Prostate gland (tissue), 2 donors: ENCODE data around the gene ACP6. TPM values are rescaled to one million over a fixed set of nuclear protein-coding genes. Genes with fewer than 3 reads are reported as not detected.

Experiments
- DNase-seq: peaks from one replicate; pipeline ENCODE4 v3.0.0-alpha.2; 2019; ENCODE audit warnings: low spot score
- H3K27ac ChIP-seq, 2 donors: fragments of 200-600 bp; sonication (generic); 2 replicates each; pipeline ENCODE4 v1.5.1; 2017 to 2019
- H3K27me3 ChIP-seq: fragments of 200-600 bp; sonication (generic); replicated peaks from 2 replicates; pipeline ENCODE4 v1.5.1; 2019; ENCODE audit not compliant: insufficient read depth
- H3K36me3 ChIP-seq, 2 donors: fragments of 200-600 bp; sonication (generic); 1 replicate in 1 of 2; 2 replicates in 1 of 2; pipeline versions ENCODE4 v1.5.1 to v1.8.1; 2017 to 2019
- H3K4me1 ChIP-seq: fragments of 200-600 bp; sonication (generic); replicated peaks from 2 replicates; pipeline ENCODE4 v1.5.1; 2019
- H3K4me3 ChIP-seq, 2 donors: fragments of 200-600 bp; sonication (generic); 2 replicates each; pipeline ENCODE4 v1.5.1; 2017 to 2019
- H3K9me3 ChIP-seq: fragments of 200-600 bp; sonication (generic); 2 replicates; pipeline ENCODE4 v1.5.1; 2017
- CTCF ChIP-seq, 4 experiments: fragments of 200-600 bp in 2 of 4; fragments of 450-650 bp in 2 of 4; sonication (generic) in 2 of 4; IDR thresholded peaks; 1 replicate in 3 of 4; 2 replicates in 1 of 4; pipeline ENCODE4 v1.5.1; 2016 to 2019; ENCODE audit warnings: antibody characterized with exemption in 4 of 4, mild to moderate bottlenecking in 2 of 4, moderate library complexity in 2 of 4
- POLR2A ChIP-seq: fragments of 450-650 bp; IDR thresholded peaks from one replicate; pipeline ENCODE4 v1.6.1; 2016; ENCODE audit warnings: antibody characterized with exemption, mild to moderate bottlenecking
- POLR2AphosphoS5 ChIP-seq: sonication (generic); formaldehyde crosslinking; IDR thresholded peaks from one replicate; pipeline ENCODE4 v1.6.1; 2017; ENCODE audit warnings: antibody characterized with exemption
- WGBS: methylation state at CpG from one replicate; pipeline ENCODE4 v1.1.5; 2018; 5-methylcytosine and 5-hydroxymethylcytosine counted together
- intact Hi-C: fragments of 100-400 bp; cut with DNase I; formaldehyde crosslinking; loops from one replicate; pipeline ENCODE4 v1.14.2; 2022
- total RNA-seq, 2 donors: library from RNA; depleted of rRNA; stranded (reverse); fragments of >200 nt; gene quantifications; one replicate each; pipeline ENCODE4 v1.1.0, GENCODE V29; 2016

Gene ACP6
- total RNA-seq, 2 donors from 2014 or later = 20.2 to 22.0 TPM

GRCh38 chr1:147625362-147625995 lies 44.8 kb downstream of the ACP6 start:
- TF ChIP-seq POLR2A (no peak), CTCF (IDR thresholded peaks at IDR 0.05) (no peak)
- intact Hi-C loops = loop anchor here (5.0 kb wide), 1 partner anchor 128 kb away; no protein-coding TSS in a partner anchor
- no peak overlapping the region for H3K27ac ChIP-seq
- no peak for DNase-seq
- H3K27me3 ChIP-seq = no peaks in the 10 kb centered on the region
- H3K36me3 ChIP-seq = peaks cover 0 to under 1% of the 10 kb centered on the region in 2 donors
- WGBS = 56% methylated on average over 7 of the region's 7 CpGs
- no peak overlapping the region for H3K4me3 ChIP-seq
- no peaks in the 10 kb centered on the region for H3K9me3 ChIP-seq
- no peaks in the 10 kb centered on the region for H3K4me1 ChIP-seq

- Histone ChIP-seq H3K27ac (no peak overlapping the region), H3K27me3 (no peaks in the 10 kb centered on the region), H3K36me3 (peaks cover 0 to 8% of the 10 kb centered on the region in 2 donors), H3K9me3 (no peaks in the 10 kb centered on the region), H3K4me1 (no peaks in the 10 kb centered on the region), H3K4me3 (no peak overlapping the region)
- TF ChIP-seq POLR2AphosphoS5 = no peak
- TF ChIP-seq CTCF (IDR thresholded peaks at IDR 0.05) = no peak
- TF ChIP-seq POLR2A = no peak
- 92% methylated on average over 5 of the region's 8 CpGs for WGBS
- no peak for DNase-seq
- intact Hi-C loops = no loop called here
Observed at GRCh38 chr1:147624529-147624928, 45.8 kb downstream of the ACP6 start.

GRCh38 chr1:147624011-147624410 lies 46.3 kb downstream of the ACP6 start:
- intact Hi-C loops = no loop called here

GRCh38 chr1:147622731-147623130 lies 47.6 kb downstream of the ACP6 start:
- H3K36me3 ChIP-seq = peaks cover 0 to 8% of the 10 kb centered on the region in 2 donors
- no peaks in the 10 kb centered on the region for H3K27me3 ChIP-seq
- intact Hi-C loops = no loop called here
- H3K4me3 ChIP-seq = no peak overlapping the region
- DNase-seq = no peak
- 55% methylated on average over 2 of the region's 2 CpGs for WGBS
- no peak for TF ChIP-seq CTCF (IDR thresholded peaks at IDR 0.05)
- TF ChIP-seq POLR2A = no peak
- TF ChIP-seq POLR2AphosphoS5 = no peak
- no peaks in the 10 kb centered on the region for H3K4me1 ChIP-seq
- H3K9me3 ChIP-seq = no peaks in the 10 kb centered on the region
- no peak overlapping the region for H3K27ac ChIP-seq

More at GRCh38 chr1:147624011-147624410, 46.3 kb downstream of the ACP6 start:
- Histone ChIP-seq H3K36me3 (peaks cover 0 to 8% of the 10 kb centered on the region in 2 donors), H3K27me3 (no peaks in the 10 kb centered on the region), H3K9me3 (no peaks in the 10 kb centered on the region), H3K4me3 (no peak overlapping the region), H3K27ac (no peak overlapping the region), H3K4me1 (no peaks in the 10 kb centered on the region)
- TF ChIP-seq POLR2AphosphoS5 = no peak
- no peak for TF ChIP-seq CTCF (IDR thresholded peaks at IDR 0.05)
- TF ChIP-seq POLR2A = no peak
- no peak for DNase-seq
- 97% methylated on average over 8 of the region's 8 CpGs for whole genome bisulfite sequencing

- no peak for DNase-seq
- Histone ChIP-seq H3K36me3 (peaks cover 0 to 8% of the 10 kb centered on the region in 2 donors), H3K27me3 (no peaks in the 10 kb centered on the region), H3K27ac (no peak overlapping the region), H3K4me3 (no peak overlapping the region), H3K9me3 (no peaks in the 10 kb centered on the region), H3K4me1 (no peaks in the 10 kb centered on the region)
- intact Hi-C loops = no loop called here
- TF ChIP-seq POLR2AphosphoS5 = no peak
- TF ChIP-seq POLR2A = no peak
- TF ChIP-seq CTCF (IDR thresholded peaks at IDR 0.05) = no peak
- 76% methylated on average over 12 of the region's 12 CpGs for WGBS
Observed at GRCh38 chr1:147620543-147620942, 49.8 kb downstream of the ACP6 start.
